Measurements from ENCODE around the gene HAGHL.

The HAGHL gene

DNA sequence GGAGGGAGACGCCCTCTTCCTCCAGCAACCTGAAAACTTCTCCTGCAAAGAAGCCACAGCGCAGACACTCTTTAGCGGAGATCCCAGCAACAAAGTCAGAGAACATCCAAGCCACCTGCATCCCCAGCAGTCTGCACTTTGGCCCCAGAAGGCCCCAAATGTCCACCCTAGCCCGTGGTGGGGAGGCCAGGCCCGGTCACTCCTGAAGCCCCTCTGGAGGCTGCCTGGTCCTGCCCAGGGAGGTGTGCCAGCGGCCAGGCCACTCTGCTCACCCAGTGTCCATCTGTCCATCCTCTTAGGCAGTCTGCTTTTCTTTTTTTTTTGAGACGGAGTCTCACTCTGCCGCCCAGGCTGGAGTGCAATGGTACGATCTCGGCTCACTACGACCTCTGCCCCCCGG, 5.4 kb downstream of the HAGHL start:
- in situ Hi-C loops (cut with HindIII; ENCODE audit: low sequenced_read_pairs), result no loop called here
- TF ChIP-seq CTCF (IDR thresholded peaks at IDR 0.05; ENCODE audit: low read depth, low read length, missing control alignments), result no peak
- no peak overlapping the region for H3K4me3 ChIP-seq (ENCODE audit: low read depth, low read length)
- no peak for DNase-seq (ENCODE audit: low read depth)

DNA sequence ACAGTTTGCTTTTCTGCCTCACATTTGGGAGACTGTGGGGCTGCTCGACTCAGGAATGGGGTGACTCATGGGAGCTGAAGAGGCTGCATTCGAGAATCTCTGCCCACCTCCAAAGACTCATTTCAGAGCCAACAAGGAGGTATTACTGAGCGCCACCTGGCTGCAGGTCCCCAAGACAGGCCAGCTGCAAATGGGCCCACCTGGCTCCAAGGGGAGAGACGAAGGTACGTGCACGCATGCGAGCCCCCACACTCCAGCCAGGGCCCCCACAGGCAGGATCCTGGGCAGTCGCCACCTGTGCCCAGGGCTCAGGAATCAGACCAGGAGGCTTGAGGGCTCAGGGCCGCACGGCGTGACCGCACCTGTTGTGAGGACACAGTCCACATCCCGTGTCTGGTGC, 6.0 kb downstream of the HAGHL start:
- in situ Hi-C loops (cut with HindIII; ENCODE audit: low sequenced_read_pairs), result no loop called here
- DNase-seq (ENCODE audit: low read depth), result no peak
- no peak for TF ChIP-seq CTCF (IDR thresholded peaks at IDR 0.05; ENCODE audit: low read depth, low read length, missing control alignments)
- H3K4me3 ChIP-seq (ENCODE audit: low read depth, low read length), result no peak overlapping the region

- TF ChIP-seq CTCF (IDR thresholded peaks at IDR 0.05; ENCODE audit: low read depth, low read length, missing control alignments), result no peak
- in situ Hi-C loops (cut with HindIII; ENCODE audit: low sequenced_read_pairs), result no loop called here
- no peak overlapping the region for H3K4me3 ChIP-seq (ENCODE audit: low read depth, low read length)
- no peak for DNase-seq (ENCODE audit: low read depth)
Observed at GRCh38 chr16:733382-734207, 6.7 kb downstream of the HAGHL start.

- no peak for TF ChIP-seq CTCF (IDR thresholded peaks at IDR 0.05; ENCODE audit: low read depth, low read length, missing control alignments)
- in situ Hi-C loops (cut with HindIII; ENCODE audit: low sequenced_read_pairs), result no loop called here
- H3K4me3 ChIP-seq (ENCODE audit: low read depth, low read length), result no peak overlapping the region
- DNase-seq (ENCODE audit: low read depth), result no peak
Observed at GRCh38 chr16:734208-734980, 7.5 kb downstream of the HAGHL start.

DNA sequence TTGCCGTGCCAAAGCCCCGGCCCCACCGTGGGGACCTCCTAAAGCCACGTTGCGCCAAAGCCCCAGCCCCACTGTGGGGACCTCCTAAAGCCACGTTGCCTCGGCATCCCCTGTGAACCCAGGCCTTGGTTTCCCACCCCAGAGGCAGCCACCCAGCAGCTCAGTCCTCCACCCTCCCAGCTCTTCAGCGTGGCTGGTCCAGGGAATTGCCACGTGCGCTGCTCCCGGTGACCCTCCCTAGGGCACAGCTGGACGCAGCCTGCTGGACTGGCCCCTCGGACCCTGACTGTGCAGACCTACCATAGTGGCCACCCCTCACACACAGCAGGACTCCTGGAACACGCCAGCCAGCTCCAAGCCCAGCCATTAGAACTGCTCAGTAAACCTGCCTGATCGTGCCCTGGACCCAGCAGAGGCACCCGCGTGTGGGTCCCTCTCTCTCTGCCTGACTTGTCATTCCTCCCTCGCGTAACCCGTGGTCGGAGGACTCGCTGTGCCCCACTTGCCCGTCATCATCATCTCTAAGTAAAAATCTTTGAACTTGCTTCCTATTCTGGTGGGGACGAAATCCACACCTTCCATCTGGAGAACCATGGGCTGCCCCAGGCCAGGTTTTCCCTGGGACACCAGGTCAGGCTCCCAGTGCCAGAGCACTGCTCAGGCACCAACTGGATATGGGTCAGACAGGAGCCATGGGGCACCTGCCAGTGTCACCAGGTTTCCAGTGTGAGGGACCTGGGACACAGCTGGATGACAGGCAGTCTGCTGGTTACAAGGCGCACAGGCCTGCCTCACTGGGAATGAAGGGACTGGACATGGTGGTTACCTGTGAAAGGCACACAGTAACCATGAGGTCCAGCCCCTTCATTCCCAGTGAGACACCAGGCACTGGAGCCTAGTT, 8.3 kb downstream of the HAGHL start:
- in situ Hi-C loops (cut with HindIII; ENCODE audit: low sequenced_read_pairs), result no loop called here
- no peak for DNase-seq (ENCODE audit: low read depth)
- no peak overlapping the region for H3K4me3 ChIP-seq (ENCODE audit: low read depth, low read length)
- TF ChIP-seq CTCF (IDR thresholded peaks at IDR 0.05; ENCODE audit: low read depth, low read length, missing control alignments), result no peak

GRCh38 chr16:735982-736453, 9.1 kb downstream of the HAGHL start:
- in situ Hi-C loops (cut with HindIII; ENCODE audit: low sequenced_read_pairs), result no loop called here
- no peak for TF ChIP-seq CTCF (IDR thresholded peaks at IDR 0.05; ENCODE audit: low read depth, low read length, missing control alignments)
- no peak overlapping the region for H3K4me3 ChIP-seq (ENCODE audit: low read depth, low read length)
- no peak for DNase-seq (ENCODE audit: low read depth)
